ENCODE data around the gene SLC5A4.

The SLC5A4 gene

DNA sequence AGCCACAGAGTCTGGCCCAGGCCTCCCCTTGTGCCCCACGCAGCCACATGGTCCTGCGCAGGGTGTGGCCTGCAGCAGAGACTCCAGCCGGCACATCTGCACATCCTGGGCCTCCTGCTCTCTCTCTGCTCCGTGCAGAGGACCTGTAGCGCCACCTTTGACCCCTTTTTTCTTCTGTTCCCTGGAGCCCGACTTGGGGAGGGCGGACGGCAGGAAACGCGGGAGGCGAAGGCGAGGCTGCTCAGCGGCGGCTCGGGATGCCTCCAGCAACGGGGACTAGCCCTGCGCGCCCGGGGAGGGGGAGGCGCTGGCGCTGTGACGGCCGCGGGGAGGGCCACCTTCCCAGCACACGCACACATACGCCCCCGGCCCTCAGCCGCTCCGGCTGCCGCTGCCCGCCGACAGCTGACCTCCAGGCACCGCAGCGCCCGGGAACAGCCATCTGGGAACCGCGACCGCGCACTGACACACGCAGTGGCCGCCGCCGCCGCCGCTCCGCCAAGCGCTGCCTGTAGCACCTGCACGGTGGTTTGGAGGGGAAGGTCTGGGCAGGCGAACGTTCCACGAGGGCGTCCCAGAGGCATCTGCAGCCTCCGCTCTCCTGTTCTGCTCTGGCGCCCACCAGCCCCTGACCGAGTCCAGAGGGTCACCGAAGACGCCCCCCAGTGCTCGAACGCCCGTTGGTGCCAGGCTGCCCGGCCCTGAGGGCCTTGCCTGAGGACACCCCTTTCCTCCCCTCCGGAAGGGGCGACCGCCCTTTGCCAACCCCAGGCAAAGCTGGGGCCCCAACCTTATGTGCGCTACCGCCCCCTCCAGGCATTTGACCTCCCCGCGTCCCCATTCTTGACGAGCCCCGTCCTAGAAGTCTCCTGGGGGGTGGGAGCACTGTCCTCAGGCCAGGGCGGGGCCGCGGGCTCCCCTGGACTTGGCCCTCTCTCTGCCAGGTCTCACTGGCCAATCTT lies 79.2 kb downstream of the SLC5A4 start:
- TF ChIP-seq, protein P1, sequence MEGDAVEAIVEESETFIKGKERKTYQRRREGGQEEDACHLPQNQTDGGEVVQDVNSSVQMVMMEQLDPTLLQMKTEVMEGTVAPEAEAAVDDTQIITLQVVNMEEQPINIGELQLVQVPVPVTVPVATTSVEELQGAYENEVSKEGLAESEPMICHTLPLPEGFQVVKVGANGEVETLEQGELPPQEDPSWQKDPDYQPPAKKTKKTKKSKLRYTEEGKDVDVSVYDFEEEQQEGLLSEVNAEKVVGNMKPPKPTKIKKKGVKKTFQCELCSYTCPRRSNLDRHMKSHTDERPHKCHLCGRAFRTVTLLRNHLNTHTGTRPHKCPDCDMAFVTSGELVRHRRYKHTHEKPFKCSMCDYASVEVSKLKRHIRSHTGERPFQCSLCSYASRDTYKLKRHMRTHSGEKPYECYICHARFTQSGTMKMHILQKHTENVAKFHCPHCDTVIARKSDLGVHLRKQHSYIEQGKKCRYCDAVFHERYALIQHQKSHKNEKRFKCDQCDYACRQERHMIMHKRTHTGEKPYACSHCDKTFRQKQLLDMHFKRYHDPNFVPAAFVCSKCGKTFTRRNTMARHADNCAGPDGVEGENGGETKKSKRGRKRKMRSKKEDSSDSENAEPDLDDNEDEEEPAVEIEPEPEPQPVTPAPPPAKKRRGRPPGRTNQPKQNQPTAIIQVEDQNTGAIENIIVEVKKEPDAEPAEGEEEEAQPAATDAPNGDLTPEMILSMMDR (IDR thresholded peaks at IDR 0.05; ENCODE audit: extremely low read depth, missing control alignments) = no peak
- no peak for DNase-seq (ENCODE audit: low spot score)

DNA sequence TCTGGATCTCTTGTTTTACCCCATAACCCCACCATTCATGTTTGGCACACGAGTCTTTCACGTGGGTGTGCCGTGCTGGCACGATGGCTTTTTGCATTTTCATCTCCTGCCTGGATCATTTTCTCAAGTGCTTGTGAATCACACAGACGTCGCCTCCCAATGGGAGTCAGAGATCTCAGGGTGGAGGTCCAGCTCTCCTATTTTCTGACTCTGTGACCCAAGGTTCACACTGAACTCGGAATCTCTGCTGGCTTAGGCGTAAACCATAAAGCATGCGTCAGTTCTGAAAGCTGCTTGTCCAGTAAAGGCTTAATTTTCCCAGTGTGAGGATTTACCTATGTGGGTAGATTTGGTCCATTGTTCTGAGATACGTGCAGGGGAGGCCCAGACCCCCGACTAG lies 80.0 kb downstream of the SLC5A4 start:
- no peak for DNase-seq (ENCODE audit: low spot score)
- TF ChIP-seq, protein P1 (IDR thresholded peaks at IDR 0.05; ENCODE audit: extremely low read depth, missing control alignments) = no peak
